Fibroblast of the conjunctiva (primary cell): Measurements from ENCODE around the gene LRRC40.
"Not testable (repeated sequence)": the region's sequence is repeated elsewhere in the genome, so short reads cannot be mapped to it uniquely, and the experiment has no call there.

Experiments used
- DNase-seq: peaks from one replicate; pipeline ENCODE4 v3.0.0-alpha.2; 2010; ENCODE audit warnings: low read depth

The LRRC40 gene

GRCh38 chr1:70202173-70202758 is 3.1 kb downstream of the LRRC40 start:
- DNase-seq: no peak

GRCh38 chr1:70200065-70200464 is 5.3 kb downstream of the LRRC40 start:
- DNase-seq: no peak

GRCh38 chr1:70196333-70196732 is 9.0 kb downstream of the LRRC40 start:
- DNase-seq: no peak

DNA sequence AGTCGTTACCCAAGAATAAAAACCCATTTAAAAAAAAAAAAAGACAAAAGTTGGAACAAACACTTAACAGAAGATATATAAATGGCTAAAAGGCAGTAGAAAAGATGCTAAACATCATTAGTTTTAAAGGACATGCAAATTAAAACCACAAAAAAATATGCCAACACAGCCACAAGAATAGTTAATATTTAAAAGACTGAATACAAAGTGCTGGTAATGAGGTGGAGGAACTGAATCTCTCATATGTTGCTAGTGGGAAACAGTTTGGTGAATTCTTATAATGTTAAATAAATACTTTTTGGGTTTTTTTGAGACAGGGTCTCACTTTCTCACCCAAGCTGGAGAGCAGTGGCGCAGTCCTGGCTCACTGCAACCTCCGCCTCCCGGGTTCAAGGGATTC is 10.0 kb downstream of the LRRC40 start:
- DNase-seq: no peak

GRCh38 chr1:70194601-70195000 is 10.8 kb downstream of the LRRC40 start:
- no peak for DNase-seq

DNA sequence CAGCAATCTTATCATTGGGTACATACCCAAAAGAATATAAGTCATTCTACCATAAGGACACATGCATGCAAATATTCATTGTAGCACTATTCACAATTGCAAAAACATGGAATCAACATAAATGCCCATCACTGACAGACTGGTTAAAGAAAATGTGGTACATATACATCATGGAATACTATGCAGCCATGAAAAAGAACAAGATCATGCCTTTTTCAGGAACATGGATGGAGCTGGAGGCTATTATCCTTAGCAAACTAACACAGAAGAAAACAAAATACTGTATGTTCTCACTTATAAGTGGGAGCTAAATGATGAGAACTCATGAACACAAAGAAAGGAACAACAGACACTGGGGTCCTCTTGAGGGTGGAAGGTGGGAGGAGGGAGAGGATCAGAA is 12.9 kb downstream of the LRRC40 start:
- DNase-seq: not testable (repeated sequence)

DNA sequence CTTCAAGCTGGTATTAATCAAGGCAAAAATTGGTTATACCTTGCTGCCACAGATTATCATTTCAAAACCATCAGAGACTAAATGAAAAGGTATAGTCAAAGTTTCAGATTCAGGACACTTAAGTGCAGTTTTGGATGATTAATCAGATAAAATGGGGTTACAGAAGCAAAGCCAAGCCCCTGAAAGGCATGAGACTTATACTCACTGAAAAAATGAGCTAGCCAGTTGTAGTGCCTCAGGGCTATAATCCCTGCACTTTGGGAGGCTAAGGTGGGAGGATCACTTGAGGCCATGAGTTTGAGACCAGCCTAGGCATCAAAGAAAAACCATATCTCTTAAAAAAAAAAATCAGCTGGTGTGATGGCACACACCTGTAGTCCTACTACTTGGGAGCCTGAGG is 15.2 kb downstream of the LRRC40 start:
- no peak for DNase-seq

DNA sequence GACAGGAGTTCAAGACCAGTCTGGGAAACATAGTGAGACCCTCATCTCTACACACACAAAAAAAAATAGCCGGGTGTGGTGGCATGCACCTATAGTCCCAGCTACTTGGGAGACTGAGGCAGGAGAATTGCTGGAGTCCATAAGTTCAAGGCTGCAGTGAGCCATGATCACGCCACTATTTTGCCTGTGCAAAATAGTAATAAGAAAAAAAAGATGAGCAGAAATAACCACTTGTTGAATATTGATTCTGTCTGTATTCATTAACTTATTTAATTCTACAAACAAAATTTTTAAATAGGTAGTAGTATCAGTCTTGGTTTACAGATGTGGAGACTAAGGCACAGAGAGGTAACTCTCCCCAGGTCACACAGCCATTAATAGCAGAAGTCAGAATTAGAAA is 16.9 kb downstream of the LRRC40 start:
- DNase-seq: no peak

DNA sequence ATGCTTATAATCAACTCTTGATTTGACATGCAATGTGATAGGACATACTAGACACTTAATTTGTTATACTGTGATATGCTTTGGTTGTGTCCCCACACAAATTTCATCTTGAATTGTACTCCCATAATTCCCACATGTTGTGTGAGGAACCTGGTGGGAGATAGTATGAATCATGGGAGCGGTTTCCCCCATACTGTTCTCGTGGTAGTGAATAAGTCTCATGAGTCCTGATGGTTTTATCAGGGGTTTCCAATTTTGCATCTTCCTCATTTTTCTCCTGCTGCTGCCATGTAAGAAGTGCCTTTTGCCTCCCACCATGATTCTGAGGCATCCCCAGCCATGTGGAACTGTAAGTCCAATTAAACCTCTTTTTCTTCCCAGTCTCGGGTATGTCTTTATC is 20.2 kb downstream of the LRRC40 start:
- not testable (repeated sequence) for DNase-seq

DNA sequence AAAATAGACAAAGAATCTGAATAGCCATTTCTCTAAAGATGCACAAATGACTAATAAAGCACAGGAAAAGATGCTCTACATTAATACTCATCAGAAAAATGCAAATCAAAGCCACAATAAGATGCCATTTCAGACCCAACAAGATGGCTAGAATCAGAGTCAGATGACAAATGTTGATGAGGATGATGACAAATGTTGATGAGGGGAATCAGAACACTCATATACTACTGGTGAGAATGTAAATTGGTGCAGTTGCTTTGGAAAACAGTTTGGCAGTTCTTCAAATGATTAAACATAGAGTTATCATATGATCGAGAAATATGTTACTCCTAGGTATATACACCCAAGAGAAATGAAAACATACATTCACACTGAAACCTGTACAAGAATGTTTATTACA is 33.9 kb downstream of the LRRC40 start:
- DNase-seq: no peak

GRCh38 chr1:70169018-70169839 is 36.1 kb downstream of the LRRC40 start:
- DNase-seq: no peak

DNA sequence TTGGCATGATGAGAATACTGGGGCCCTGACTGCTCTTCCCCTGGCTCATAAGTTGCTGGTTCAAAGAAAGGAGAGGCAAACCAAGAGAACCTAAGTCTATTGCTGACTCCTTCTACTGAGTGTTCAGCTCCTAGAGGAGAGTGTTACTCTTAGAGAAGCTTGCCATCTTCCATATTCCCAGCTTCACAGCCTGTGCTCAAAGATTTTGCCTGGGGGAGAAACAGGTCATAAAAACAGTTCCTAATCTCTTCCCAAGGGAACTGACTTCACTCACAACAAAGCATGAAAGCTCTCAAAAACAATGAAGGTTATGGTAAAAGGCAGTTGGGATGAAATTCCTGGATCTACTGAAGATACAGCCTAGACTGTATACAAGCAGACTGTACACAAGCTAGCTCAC is 37.1 kb downstream of the LRRC40 start:
- DNase-seq: no peak

GRCh38 chr1:70164350-70164749 is 41.0 kb downstream of the LRRC40 start:
- DNase-seq: no peak

- no peak for DNase-seq
Measured at GRCh38 chr1:70156529-70157120, 48.8 kb downstream of the LRRC40 start.

GRCh38 chr1:70153739-70154138 is 51.6 kb downstream of the LRRC40 start:
- DNase-seq: no peak

GRCh38 chr1:70150444-70150843 is 54.9 kb downstream of the LRRC40 start:
- DNase-seq: no peak

- DNase-seq: no peak
Measured at GRCh38 chr1:70146488-70146887, 58.9 kb downstream of the LRRC40 start.

- peak; percentile 37 for DNase-seq
Measured at GRCh38 chr1:70143048-70143659, 62.2 kb downstream of the LRRC40 start.

GRCh38 chr1:70142075-70142474 is 63.3 kb downstream of the LRRC40 start:
- DNase-seq: peak; percentile 30

GRCh38 chr1:70140894-70141293 is 64.5 kb downstream of the LRRC40 start:
- DNase-seq: no peak

DNA sequence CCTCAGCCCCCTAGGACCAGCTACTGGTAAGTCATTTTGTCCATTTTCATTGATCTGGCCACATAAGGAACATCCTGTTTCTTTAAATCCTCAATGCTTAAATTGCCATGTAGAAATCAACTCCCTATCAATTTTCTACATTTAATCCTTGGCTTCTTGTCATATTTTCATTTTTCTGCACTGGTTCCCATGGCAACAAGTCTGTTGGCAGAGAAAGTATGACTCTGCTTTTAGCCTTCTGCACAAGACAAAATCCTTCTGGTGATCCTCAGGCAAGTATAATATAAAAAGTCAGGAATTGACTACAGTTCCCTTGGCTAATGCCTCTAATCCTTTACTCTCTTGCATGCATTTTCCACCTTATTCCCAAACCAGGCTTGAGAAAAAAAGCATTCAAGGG is 65.0 kb downstream of the LRRC40 start:
- DNase-seq: peak; percentile 87

DNA sequence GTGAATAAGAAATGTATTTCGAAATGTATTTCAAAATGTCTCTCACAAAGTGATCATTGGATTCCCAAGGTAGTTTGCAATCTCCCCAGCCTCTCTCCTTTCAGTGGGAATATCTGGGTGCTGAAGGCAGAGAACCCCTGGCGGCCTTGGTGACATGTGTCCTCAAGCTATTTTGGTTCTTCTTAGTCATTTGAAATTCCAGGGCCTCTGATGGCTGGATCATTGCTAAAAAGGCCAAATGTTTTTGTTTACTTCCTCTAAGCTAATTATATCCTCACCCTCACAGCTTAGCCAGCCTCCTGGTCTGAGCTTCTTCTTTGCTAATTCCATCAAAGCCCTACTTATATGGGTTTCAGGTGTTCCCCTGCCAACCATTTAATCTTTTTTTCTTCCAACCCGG is 71.2 kb downstream of the LRRC40 start:
- no peak for DNase-seq

DNA sequence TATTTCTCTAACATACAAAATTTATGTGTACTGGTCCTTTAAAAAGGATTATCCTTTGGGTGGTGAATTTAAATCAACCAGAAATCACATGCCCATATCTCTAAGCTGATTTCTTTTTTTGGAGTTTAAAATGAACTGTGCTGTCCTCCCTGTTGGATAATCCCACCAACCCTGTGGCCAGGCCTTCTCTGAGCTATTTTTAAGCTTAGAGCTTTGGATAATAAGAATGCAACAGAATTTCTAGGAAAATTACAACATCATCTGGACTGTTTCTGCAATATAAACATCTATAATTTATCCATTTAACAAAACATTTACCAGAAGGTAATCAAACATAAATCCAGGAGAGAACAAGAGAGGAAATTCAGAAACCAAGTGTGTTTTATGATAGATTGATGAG is 88.3 kb downstream of the LRRC40 start:
- no peak for DNase-seq
